H1 (cell line): Measurements from ENCODE around the gene CDKN1A. TPM values are rescaled to one million over a fixed set of nuclear protein-coding genes. Genes with fewer than 3 reads are reported as not detected.

ENCODE experiments used
- CTCF ChIA-PET: fragments of 300-600 bp; sonication (Branson Sonifier 250); formaldehyde crosslinking; loops from one replicate; lab custom pipeline; 2021; ENCODE audit not compliant: partially characterized antibody; lab: Charles Lee
- POLR2A ChIA-PET: fragments of 300-600 bp; sonication (Branson Sonifier 250); formaldehyde crosslinking; loops from one replicate; lab custom pipeline; 2021; ENCODE audit warnings: inconsistent platforms; ENCODE audit not compliant: partially characterized antibody; lab: Charles Lee
- DNase-seq, 2 experiments: peaks; one replicate each; pipeline versions ENCODE4 v3.0.0 to v3.0.0-alpha.2; 2010 to 2022; ENCODE audit warnings: low spot score in 2 of 2, low read depth in 1 of 2, mixed read lengths in 1 of 2
- FAIRE-seq: peaks from 2 replicates; lab custom pipeline; 2011; peaks lifted over from hg19 to GRCh38; lab: Jason Lieb, UNC
- H2AFZ ChIP-seq: 2 replicates; pipeline ENCODE4 v1.8.1; 2012; ENCODE audit warnings: low read length, inconsistent platforms
- H2AK5ac ChIP-seq: 2 replicates; pipeline ENCODE4 v1.6.1; 2013; ENCODE audit warnings: low read depth, low read length
- H2BK120ac ChIP-seq: replicated peaks from 2 replicates; pipeline ENCODE3; 2013; ENCODE audit warnings: low read depth, low read length, inconsistent platforms
- H2BK12ac ChIP-seq: 2 replicates; pipeline ENCODE4 v1.6.1; 2013; ENCODE audit warnings: low read depth, low read length
- H2BK15ac ChIP-seq: 2 replicates; pipeline ENCODE4 v1.6.1; 2013; ENCODE audit warnings: low read length
- H2BK20ac ChIP-seq: 2 replicates; pipeline ENCODE4 v1.6.1; 2013; ENCODE audit warnings: low read length
- H2BK5ac ChIP-seq: 2 replicates; pipeline ENCODE4 v1.6.1; 2013; ENCODE audit warnings: low read depth, low read length
- H3K14ac ChIP-seq: 2 replicates; pipeline ENCODE4 v1.6.1; 2013; ENCODE audit warnings: inconsistent platforms; ENCODE audit not compliant: insufficient read length
- H3K18ac ChIP-seq: 2 replicates; pipeline ENCODE4 v1.6.1; 2013; ENCODE audit warnings: low read length; ENCODE audit errors: extremely low read depth
- H3K23ac ChIP-seq: 2 replicates; pipeline ENCODE4 v1.6.1; 2013; ENCODE audit warnings: inconsistent platforms; ENCODE audit not compliant: insufficient read length
- H3K23me2 ChIP-seq: 2 replicates; pipeline ENCODE4 v1.6.1; 2013; ENCODE audit warnings: low read depth, low read length
- H3K27ac ChIP-seq: 2 replicates; pipeline ENCODE4 v1.6.1; 2011; ENCODE audit warnings: low read depth, low read length, inconsistent platforms
- H3K27me3 ChIP-seq, 4 experiments: replicated peaks in 1 of 4; 1 replicate in 1 of 4; 2 replicates in 3 of 4; pipeline versions ENCODE4 v1.6.1 to v1.8.1; 2011 to 2013; ENCODE audit warnings: low read length in 3 of 4, mild to moderate bottlenecking in 3 of 4, inconsistent platforms in 2 of 4, mixed read lengths in 2 of 4, moderate library complexity in 1 of 4; ENCODE audit not compliant: control insufficient read depth in 3 of 4, insufficient read depth in 3 of 4; ENCODE audit errors: extremely low read depth in 1 of 4
- H3K36me3 ChIP-seq, 4 experiments: 2 replicates each; pipeline versions ENCODE4 v1.6.1 to v1.8.1; 2011 to 2013; ENCODE audit warnings: mild to moderate bottlenecking in 4 of 4, low read length in 3 of 4, moderate library complexity in 2 of 4, control low read depth in 1 of 4, inconsistent platforms in 1 of 4; ENCODE audit not compliant: insufficient read depth in 4 of 4, control insufficient read depth in 2 of 4
- H3K4ac ChIP-seq: replicated peaks from 2 replicates; pipeline ENCODE3; 2013; ENCODE audit warnings: low read length, low read depth, mixed read lengths, inconsistent platforms; ENCODE audit not compliant: insufficient read length
- H3K4me1 ChIP-seq, 4 experiments: replicated peaks in 1 of 4; 1 replicate in 1 of 4; 2 replicates in 3 of 4; pipeline versions ENCODE4 v1.6.1 to v1.8.1; 2011 to 2013; ENCODE audit warnings: low read length in 3 of 4, inconsistent platforms in 2 of 4, mixed read lengths in 1 of 4; ENCODE audit not compliant: insufficient read depth in 4 of 4, control insufficient read depth in 3 of 4
- H3K4me2 ChIP-seq, 2 experiments: 2 replicates each; pipeline versions ENCODE4 v1.6.1 to v1.8.1; 2011 to 2013; ENCODE audit warnings: low read depth in 2 of 2, low read length in 2 of 2, control low read depth in 1 of 2, inconsistent platforms in 1 of 2, mild to moderate bottlenecking in 1 of 2; ENCODE audit not compliant: insufficient read depth in 1 of 2
- H3K4me3 ChIP-seq, 4 experiments: fragments of 200-600, 300-600 bp in 1 of 4; sonication (generic), shearing (Covaris generic), sonication (Bioruptor Twin) in 1 of 4; 2 replicates each; pipeline versions ENCODE4 v1.5.1 to v1.8.1; 2011 to 2016; ENCODE audit warnings: low read length in 4 of 4, low read depth in 3 of 4, control low read depth in 2 of 4, inconsistent platforms in 2 of 4, mild to moderate bottlenecking in 2 of 4, mixed read lengths in 1 of 4, moderate library complexity in 1 of 4; ENCODE audit not compliant: insufficient read depth in 2 of 4; ENCODE audit errors: extremely low read depth in 1 of 4
- H3K56ac ChIP-seq: replicated peaks from 2 replicates; pipeline ENCODE3; 2013; ENCODE audit warnings: low read depth, mild to moderate bottlenecking, mixed read lengths, low read length, inconsistent platforms; ENCODE audit not compliant: insufficient read length
- H3K79me1 ChIP-seq: 2 replicates; pipeline ENCODE4 v1.6.1; 2013; ENCODE audit warnings: low read depth, low read length, control low read depth
- H3K79me2 ChIP-seq, 2 experiments: 2 replicates each; pipeline versions ENCODE4 v1.6.1 to v1.8.1; 2012 to 2013; ENCODE audit warnings: low read length in 2 of 2, mild to moderate bottlenecking in 2 of 2, inconsistent platforms in 1 of 2; ENCODE audit not compliant: insufficient read depth in 2 of 2, control insufficient read depth in 1 of 2
- H3K9ac ChIP-seq, 4 experiments: replicated peaks in 1 of 4; 1 replicate in 1 of 4; 2 replicates in 3 of 4; pipeline versions ENCODE4 v1.6.1 to v1.8.1; 2011 to 2013; ENCODE audit warnings: low read depth in 3 of 4, low read length in 3 of 4, control low read depth in 2 of 4, mild to moderate bottlenecking in 2 of 4, moderate library complexity in 2 of 4, inconsistent platforms in 1 of 4; ENCODE audit errors: extremely low read depth in 1 of 4
- H3K9me3 ChIP-seq, 2 experiments: 2 replicates each; pipeline versions ENCODE4 v1.6.1 to v1.8.1; 2012 to 2013; ENCODE audit warnings: mild to moderate bottlenecking in 2 of 2, moderate library complexity in 2 of 2, control low read depth in 1 of 2, inconsistent platforms in 1 of 2, low read depth in 1 of 2, low read length in 1 of 2, mixed read lengths in 1 of 2; ENCODE audit not compliant: insufficient read depth in 2 of 2
- H4K20me1 ChIP-seq, 2 experiments: replicated peaks in 1 of 2; 2 replicates each; pipeline versions ENCODE3 to v1.8.1; 2011 to 2013; ENCODE audit warnings: inconsistent platforms in 2 of 2, low read length in 2 of 2, mild to moderate bottlenecking in 1 of 2; ENCODE audit not compliant: insufficient read depth in 2 of 2, control insufficient read depth in 1 of 2
- H4K5ac ChIP-seq: 2 replicates; pipeline ENCODE4 v1.6.1; 2013; ENCODE audit warnings: low read length, low read depth, mixed read lengths, inconsistent platforms; ENCODE audit not compliant: insufficient read length
- H4K8ac ChIP-seq: 2 replicates; pipeline ENCODE4 v1.8.0; 2013; ENCODE audit warnings: mild to moderate bottlenecking, moderate library complexity, low read length, inconsistent platforms; ENCODE audit not compliant: insufficient read depth; ENCODE audit errors: extremely low read depth
- H4K91ac ChIP-seq: replicated peaks from 2 replicates; pipeline ENCODE3; 2013; ENCODE audit warnings: low read length, mixed read lengths, inconsistent platforms; ENCODE audit not compliant: insufficient read length
- KDM4A ChIP-seq: IDR thresholded peaks from one replicate; pipeline ENCODE4 v1.7.1; 2012; ENCODE audit warnings: low read depth, mild to moderate bottlenecking, moderate library complexity, low read length, inconsistent platforms; ENCODE audit not compliant: severe bottlenecking
- POLR2AphosphoS5 ChIP-seq: IDR thresholded peaks from 2 replicates; pipeline ENCODE4 v1.6.1; 2011; ENCODE audit warnings: low read depth, low read length
- WGBS, 2 experiments: shearing (Covaris generic) in 1 of 2; methylation state at CpG; one replicate each; pipeline versions ENCODE4 v1.1.6 to v1.1.7; 2013 to 2015; ENCODE audit warnings: low lambda C conversion rate in 2 of 2, mixed read lengths in 2 of 2, inconsistent platforms in 1 of 2, low coverage in 1 of 2, missing lambda C conversion rate in 1 of 2; ENCODE audit not compliant: insufficient replicate concordance in 2 of 2, insufficient coverage in 1 of 2, insufficient read length in 1 of 2; ENCODE audit errors: extremely low coverage in 1 of 2, missing lambda C conversion rate in 1 of 2; 5-methylcytosine and 5-hydroxymethylcytosine counted together
- polyA plus RNA-seq, 7 experiments: library from polyadenylated mRNA; depleted of rRNA in 3 of 7; stranded (reverse) in 5 of 7; unstranded in 2 of 7; fragments of >200 nt in 5 of 7; fragments of 200-250 nt in 2 of 7; gene quantifications; 1 replicate in 5 of 7; 2 replicates in 1 of 7; 4 replicates in 1 of 7; pipeline versions ENCODE4 v1.2.1 to v1.2.3, GENCODE V29; 2011 to 2013; ENCODE audit warnings: missing spikeins in 2 of 7, mixed read lengths in 2 of 7
- total RNA-seq: library from RNA; stranded (reverse); fragmentation: NEBNext Ultra II Directional; extraction: Animal tissue kit (Norgen Biotek cat#: 25700); gene quantifications from 2 replicates; pipeline ENCODE4 v1.2.1, GENCODE V29; 2021

The CDKN1A gene
- total and polyA plus RNA-seq, 2 of the 8 experiments (the other 6 are each of a cell fraction or from before 2014, with no cell fraction given), result 15.2 to 36.0 TPM

DNA sequence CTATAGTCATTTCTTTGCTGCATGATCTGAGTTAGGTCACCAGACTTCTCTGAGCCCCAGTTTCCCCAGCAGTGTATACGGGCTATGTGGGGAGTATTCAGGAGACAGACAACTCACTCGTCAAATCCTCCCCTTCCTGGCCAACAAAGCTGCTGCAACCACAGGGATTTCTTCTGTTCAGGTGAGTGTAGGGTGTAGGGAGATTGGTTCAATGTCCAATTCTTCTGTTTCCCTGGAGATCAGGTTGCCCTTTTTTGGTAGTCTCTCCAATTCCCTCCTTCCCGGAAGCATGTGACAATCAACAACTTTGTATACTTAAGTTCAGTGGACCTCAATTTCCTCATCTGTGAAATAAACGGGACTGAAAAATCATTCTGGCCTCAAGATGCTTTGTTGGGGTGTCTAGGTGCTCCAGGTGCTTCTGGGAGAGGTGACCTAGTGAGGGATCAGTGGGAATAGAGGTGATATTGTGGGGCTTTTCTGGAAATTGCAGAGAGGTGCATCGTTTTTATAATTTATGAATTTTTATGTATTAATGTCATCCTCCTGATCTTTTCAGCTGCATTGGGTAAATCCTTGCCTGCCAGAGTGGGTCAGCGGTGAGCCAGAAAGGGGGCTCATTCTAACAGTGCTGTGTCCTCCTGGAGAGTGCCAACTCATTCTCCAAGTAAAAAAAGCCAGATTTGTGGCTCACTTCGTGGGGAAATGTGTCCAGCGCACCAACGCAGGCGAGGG, 594 bp upstream of the CDKN1A start:
- Histone ChIP-seq H4K5ac (peak overlapping the region; percentile 68), H3K4me2 (peak overlapping the region; percentile 85 to 96), H3K9ac (0 out of 7 replicates have a peak overlapping the region, but pooled peaks of 1 of the 4 experiments have one; percentile 3), H3K27ac (no peak overlapping the region; the same call in 1 of the 2 replicates), H3K18ac (peak overlapping the region; percentile 99), H4K20me1 (peaks cover 4 to 21% of the 10 kb centered on the region in 2 experiments), H4K91ac (peak overlapping the region; percentile 87), H3K4ac (peak overlapping the region; percentile 15), H2BK120ac (peak overlapping the region; percentile 61), H3K14ac (no peak overlapping the region), H3K9me3 (no peaks in the 10 kb centered on the region), H2BK12ac (peak overlapping the region; percentile 92; the same call in 1 of the 2 replicates), H3K56ac (peak overlapping the region; percentile 81), H3K36me3 (no peaks in the 10 kb centered on the region), H2AK5ac (peak overlapping the region; percentile 59; the same call in 1 of the 2 replicates), H2BK5ac (peak overlapping the region; percentile 100; the same call in 1 of the 2 replicates), H3K27me3 (peaks cover 6 to 28% (median 20%) of the 10 kb centered on the region in 4 experiments), H2AFZ (no peak overlapping the region), H3K4me3 (peak overlapping the region; percentile 22 to 76 (median 69); a peak in 7 of 8 replicates), H3K79me2 (peaks cover 0 to 24% of the 10 kb centered on the region in 2 experiments; a peak in 1 of 4 replicates), H3K23ac (no peak overlapping the region), H2BK20ac (no peak overlapping the region), H3K79me1 (0 out of 2 replicates have a peak, but pooled peaks cover 3% of the 10 kb centered on the region), H3K23me2 (peaks cover 18% of the 10 kb centered on the region; the same call in 1 of the 2 replicates), H3K4me1 (peaks cover 5 to 36% (median 16%) of the 10 kb centered on the region in 4 experiments), H2BK15ac (no peak overlapping the region; the same call in 1 of the 2 replicates), H4K8ac (peak overlapping the region; percentile 79)
- no peak for DNase-seq
- ChIA-PET CTCF (interaction anchor here (1.0 to 8.8 kb wide), 9 partner anchors 11 to 81 kb away, joined by 3 to 67 read pairs (median 5); no protein-coding TSS in a partner anchor), POLR2A (interaction anchor here (0.6 to 10.6 kb wide), 12 partner anchors 12 to 82 kb away, joined by 3 to 109 read pairs (median 4); no protein-coding TSS in a partner anchor)
- no peak for FAIRE-seq
- no peak for TF ChIP-seq POLR2AphosphoS5
- TF ChIP-seq KDM4A, result peak; percentile 37
- WGBS, 2 experiments, result 28% methylated on average over 10 of the region's 10 CpGs; no CpG with 5 or more reads in 1 of the 2 experiments
